Mesothelial cell of epicardium (in vitro differentiated cells): ENCODE data around the gene ASXL1. TPM values are rescaled to one million over a fixed set of nuclear protein-coding genes. Genes with fewer than 3 reads are reported as not detected.
A peak's percentile ranks its signal among the peaks of the same experiment; 100 is the strongest.
"Not testable (repeated sequence)": the region's sequence is repeated elsewhere in the genome, so short reads cannot be mapped to it uniquely, and the experiment has no call there.

ENCODE experiments used
- DNase-seq, 2 experiments: peaks; one replicate each; pipeline ENCODE4 v3.0.0; 2021; ENCODE audit warnings: low spot score in 2 of 2; ENCODE audit not compliant: unreplicated experiment in 2 of 2
- H3K27ac Mint-ChIP-seq: 2 replicates; pipeline ENCODE4 v1.8.0; 2021; ENCODE audit warnings: mixed read lengths
- H3K27me3 Mint-ChIP-seq: 2 replicates; pipeline ENCODE4 v1.8.0; 2021; ENCODE audit warnings: low read depth, mixed read lengths
- H3K36me3 Mint-ChIP-seq: 2 replicates; pipeline ENCODE4 v1.8.0; 2021; ENCODE audit warnings: mixed read lengths
- H3K4me1 Mint-ChIP-seq: 2 replicates; pipeline ENCODE4 v1.8.0; 2021; ENCODE audit warnings: mixed read lengths
- H3K4me3 Mint-ChIP-seq: 2 replicates; pipeline ENCODE4 v1.8.0; 2021; ENCODE audit warnings: mild to moderate bottlenecking, moderate library complexity, mixed read lengths
- H3K9me3 Mint-ChIP-seq: 2 replicates; pipeline ENCODE4 v1.8.0; 2021; ENCODE audit warnings: mixed read lengths
- CTCF ChIP-seq: fragments of 200-600 bp; sonication (generic); IDR thresholded peaks from one replicate; pipeline ENCODE4 v1.5.0; 2021; ENCODE audit warnings: antibody characterized with exemption; ENCODE audit not compliant: unreplicated experiment
- total RNA-seq: library from RNA; stranded (reverse); gene quantifications from 3 replicates; pipeline ENCODE4 v1.2.1, GENCODE V29; 2021

The ASXL1 gene
- total RNA-seq, 1 donor from 2014 or later: 182 TPM

DNA sequence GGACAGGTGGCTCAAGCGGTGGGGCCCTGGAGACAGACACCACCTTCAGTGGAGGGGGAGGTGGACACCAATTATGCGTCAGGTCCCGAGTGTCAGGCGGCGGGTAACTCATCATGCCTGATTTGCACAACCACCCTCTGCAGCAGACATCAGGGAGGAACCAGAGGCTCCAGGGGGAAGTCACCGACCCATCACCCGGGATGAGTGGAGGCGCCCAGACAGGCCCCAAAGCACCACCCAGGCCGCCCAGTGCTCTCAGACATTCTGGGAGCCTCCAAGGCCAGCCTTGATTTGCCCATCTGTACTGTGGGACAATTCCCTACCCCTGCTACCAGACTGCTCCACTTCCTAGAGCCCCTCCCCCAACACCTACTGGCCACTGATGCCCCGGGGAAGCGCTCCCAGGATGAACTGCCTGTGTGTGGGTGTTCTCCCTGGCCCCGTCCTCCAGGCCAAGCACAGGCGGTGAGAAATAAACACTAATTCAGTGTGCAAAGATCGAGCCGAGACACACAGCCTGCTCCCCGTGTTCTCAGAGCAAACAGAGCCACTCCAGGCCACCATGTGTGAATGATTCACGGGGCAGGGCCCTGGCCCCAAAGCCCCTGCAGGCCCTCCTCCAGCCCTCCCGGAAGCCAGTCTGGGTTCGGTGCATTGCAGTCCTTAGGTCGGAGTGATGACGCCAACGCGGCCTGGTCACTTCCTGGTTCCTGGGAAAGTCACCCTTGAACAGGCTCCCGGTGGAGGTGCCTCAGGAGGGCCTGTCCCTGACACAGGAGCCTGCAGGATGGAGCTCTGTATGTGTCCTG, 107.2 kb downstream of the ASXL1 start:
- TF ChIP-seq CTCF: no peak
- Mint-ChIP-seq H3K9me3 (no peaks in the 10 kb centered on the region), H3K4me3 (no peak overlapping the region), H3K4me1 (peaks cover 29% of the 10 kb centered on the region), H3K27me3 (no peaks in the 10 kb centered on the region), H3K27ac (peak overlapping the region; percentile 73), H3K36me3 (peaks cover 8% of the 10 kb centered on the region)
- no peak for DNase-seq

DNA sequence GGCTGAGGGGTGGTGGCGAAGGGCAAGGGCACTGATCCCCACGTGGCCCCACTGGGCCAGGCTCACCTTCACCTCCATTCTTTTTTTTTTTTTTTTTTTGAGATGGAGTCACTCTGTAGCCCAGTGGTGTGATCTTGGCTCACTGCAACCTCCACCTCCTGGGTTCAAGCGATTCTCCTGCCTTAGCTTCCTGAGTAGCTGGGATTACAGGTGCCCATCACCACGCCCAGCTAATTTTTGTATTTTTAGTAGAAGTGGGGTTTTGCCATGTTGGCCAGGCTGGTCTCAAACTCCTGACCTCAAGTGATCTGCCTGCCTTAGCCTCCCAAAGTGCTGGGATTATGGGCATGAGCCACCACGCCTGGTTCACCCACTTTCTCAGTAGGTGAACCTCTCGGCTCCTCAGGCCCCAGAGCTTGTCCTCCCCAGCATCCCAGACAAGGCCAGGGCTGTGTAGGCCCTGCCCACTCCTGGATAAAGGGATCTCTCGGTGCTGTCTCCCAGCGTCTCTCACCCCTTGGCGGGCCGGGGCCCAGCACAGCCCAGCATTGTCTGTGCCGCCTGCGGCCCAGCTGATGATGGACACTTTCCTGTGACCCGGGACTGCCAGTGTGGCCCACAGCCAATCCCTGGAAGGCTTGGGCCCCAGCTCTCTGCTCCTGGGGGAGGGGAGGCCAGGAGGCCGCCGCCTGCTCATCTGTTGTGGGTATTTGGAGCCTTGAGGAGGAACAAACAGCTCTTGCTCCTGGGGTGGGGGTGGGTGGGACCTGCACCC, 108.0 kb downstream of the ASXL1 start:
- DNase-seq, H3K9me3 Mint-ChIP-seq, H3K27me3 Mint-ChIP-seq, H3K4me3 Mint-ChIP-seq, H3K36me3 Mint-ChIP-seq: not testable (repeated sequence)
- Mint-ChIP-seq H3K4me1 (peaks cover 31% of the 10 kb centered on the region), H3K27ac (peak overlapping the region; percentile 76)

DNA sequence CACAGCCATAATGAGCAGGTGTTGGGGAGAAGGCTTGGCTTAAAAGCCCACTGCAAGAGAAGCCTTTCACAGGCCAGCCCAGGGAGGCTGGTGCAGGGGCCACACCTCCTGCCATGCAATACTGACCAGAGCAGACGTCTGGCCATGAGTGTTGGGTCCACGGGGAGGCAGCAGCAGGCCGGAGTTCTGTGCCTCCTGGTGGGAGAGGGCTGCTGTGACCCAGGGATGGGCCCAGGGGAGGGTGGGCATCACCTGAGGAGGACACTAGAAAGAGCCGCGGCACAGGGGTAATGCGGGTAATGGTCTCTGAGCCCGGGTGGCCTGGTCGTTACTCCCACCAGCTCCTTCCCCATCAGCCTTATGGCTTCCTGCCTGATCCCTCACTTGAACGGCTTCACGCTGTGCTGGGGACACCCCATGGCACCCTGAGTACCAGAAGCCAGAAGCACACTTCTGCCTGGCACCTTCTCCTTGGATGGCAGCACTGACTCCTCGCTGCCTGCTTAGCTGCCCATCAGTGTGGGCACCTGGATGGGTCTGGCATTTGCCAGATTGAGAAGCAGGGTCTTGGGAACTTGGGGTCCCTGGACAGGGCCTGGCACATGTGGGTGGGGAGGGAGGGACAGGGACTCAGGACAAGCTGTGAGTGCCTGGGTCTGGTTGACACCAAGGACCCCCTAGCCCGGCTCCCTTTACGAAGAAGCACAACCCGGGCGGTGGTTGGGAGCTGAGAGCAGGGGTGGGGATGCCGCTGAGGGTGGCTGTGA, 108.8 kb downstream of the ASXL1 start:
- Mint-ChIP-seq H3K4me3 (no peak overlapping the region), H3K9me3 (no peaks in the 10 kb centered on the region), H3K36me3 (peaks cover 11% of the 10 kb centered on the region), H3K27ac (peak overlapping the region; percentile 75), H3K4me1 (peaks cover 34% of the 10 kb centered on the region), H3K27me3 (no peaks in the 10 kb centered on the region)
- no peak for TF ChIP-seq CTCF
- DNase-seq: no peak

DNA sequence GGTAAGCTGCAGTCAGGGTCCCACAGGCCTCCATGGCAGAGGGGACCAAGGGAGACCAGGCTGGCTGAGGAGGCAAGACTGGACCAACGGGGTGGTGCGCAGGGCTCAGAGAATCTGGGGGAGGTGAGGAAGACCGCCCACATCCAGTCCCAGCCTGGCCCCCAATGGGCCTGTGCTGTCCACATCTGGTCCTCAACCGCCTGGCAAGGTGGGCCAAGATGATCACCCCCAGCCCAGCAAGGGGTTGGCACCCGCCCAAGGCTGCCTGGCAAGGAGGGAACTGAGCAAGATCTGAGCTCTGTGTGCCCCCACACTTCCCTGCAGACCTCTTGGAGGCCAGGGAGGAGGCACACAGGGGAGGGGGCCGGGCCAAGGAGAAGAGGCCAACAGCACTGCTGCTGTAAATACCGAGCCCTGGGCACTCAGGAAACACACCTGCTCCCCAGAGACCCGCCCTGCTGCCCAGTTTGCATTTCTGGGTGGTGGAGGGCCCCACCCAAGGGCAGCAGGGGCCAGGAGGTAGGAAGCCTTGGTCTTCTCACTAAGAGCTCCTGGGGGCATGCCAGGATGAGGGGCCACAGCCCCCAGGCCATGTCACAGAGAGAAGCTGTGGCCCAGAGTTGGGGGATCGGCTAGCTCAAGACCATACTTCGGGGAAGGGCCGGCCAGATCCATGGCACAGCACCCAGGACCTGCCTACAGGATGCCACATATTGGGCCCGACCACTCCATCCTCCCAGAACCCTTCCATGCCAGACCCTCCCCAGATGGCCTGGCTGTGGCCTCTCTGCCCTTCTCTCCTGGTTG, 109.6 kb downstream of the ASXL1 start:
- H3K36me3 Mint-ChIP-seq: peaks cover 7% of the 10 kb centered on the region
- no peaks in the 10 kb centered on the region for H3K9me3 Mint-ChIP-seq
- no peak for TF ChIP-seq CTCF
- peaks cover 29% of the 10 kb centered on the region for H3K4me1 Mint-ChIP-seq
- no peaks in the 10 kb centered on the region for H3K27me3 Mint-ChIP-seq
- peak overlapping the region; percentile 75 for H3K27ac Mint-ChIP-seq
- H3K4me3 Mint-ChIP-seq: no peak overlapping the region
- no peak for DNase-seq

DNA sequence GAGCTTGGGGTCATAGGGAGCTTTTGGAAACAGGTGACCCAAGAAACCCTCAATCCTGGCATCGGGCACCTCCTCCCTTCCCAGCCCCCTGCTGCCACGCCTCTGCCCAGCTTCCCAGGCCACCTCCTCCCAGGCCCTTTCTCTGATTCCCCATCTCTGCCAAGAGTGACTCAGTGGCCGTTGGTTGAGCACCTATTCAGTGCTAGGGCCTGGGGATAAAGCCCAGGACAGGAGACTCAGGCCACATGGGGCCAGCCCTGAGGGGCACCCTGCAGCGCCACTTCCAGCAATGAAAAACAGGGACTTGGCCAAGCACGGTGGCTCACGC, 110.1 kb downstream of the ASXL1 start:
- TF ChIP-seq CTCF: no peak
- H3K27me3 Mint-ChIP-seq: no peaks in the 10 kb centered on the region
- H3K27ac Mint-ChIP-seq: no peak overlapping the region
- H3K9me3 Mint-ChIP-seq: no peaks in the 10 kb centered on the region
- H3K4me3 Mint-ChIP-seq: no peak overlapping the region
- peaks cover 10% of the 10 kb centered on the region for H3K36me3 Mint-ChIP-seq
- no peak for DNase-seq
- peaks cover 30% of the 10 kb centered on the region for H3K4me1 Mint-ChIP-seq
